Hepatocyte (in vitro differentiated cells): Measurements from ENCODE around the gene TUBB6. TPM values are rescaled to one million over a fixed set of nuclear protein-coding genes. Genes with fewer than 3 reads are reported as not detected.
A peak's percentile ranks its signal among the peaks of the same experiment; 100 is the strongest.

Experiments
- DNase-seq: peaks from one replicate; pipeline ENCODE4 v3.0.0-alpha.2; 2016; ENCODE audit warnings: low spot score
- H2AFZ ChIP-seq: fragments of 200-600 bp; sonication (generic); 2 replicates; pipeline ENCODE4 v1.6.0; 2016; ENCODE audit warnings: antibody characterized with exemption, mild to moderate bottlenecking
- H3K27ac ChIP-seq: fragments of 200-600 bp; sonication (generic); 2 replicates; pipeline ENCODE4 v1.5.1; 2016; ENCODE audit warnings: mild to moderate bottlenecking
- H3K27me3 ChIP-seq: fragments of 200-600 bp; sonication (generic); 2 replicates; pipeline ENCODE4 v1.6.1; 2016
- H3K36me3 ChIP-seq: fragments of 200-600 bp; sonication (generic); replicated peaks from 2 replicates; pipeline ENCODE4 v1.5.1; 2016; ENCODE audit warnings: low read depth; ENCODE audit not compliant: insufficient read depth
- H3K4me1 ChIP-seq: fragments of 200-600 bp; sonication (generic); 2 replicates; pipeline ENCODE4 v1.5.1; 2016; ENCODE audit warnings: mild to moderate bottlenecking, moderate library complexity; ENCODE audit not compliant: insufficient read depth
- H3K4me2 ChIP-seq: fragments of 200-600 bp; sonication (generic); 2 replicates; pipeline ENCODE4 v1.6.0; 2016
- H3K4me3 ChIP-seq: fragments of 200-600 bp; sonication (generic); 2 replicates; pipeline ENCODE4 v1.5.1; 2016; ENCODE audit warnings: mild to moderate bottlenecking
- H3K79me2 ChIP-seq: fragments of 200-600 bp; sonication (generic); 2 replicates; pipeline ENCODE4 v1.6.0; 2017; ENCODE audit warnings: mild to moderate bottlenecking
- H3K9me2 ChIP-seq: fragments of 200-600 bp; sonication (generic); replicated peaks from 2 replicates; pipeline ENCODE4 v1.6.0; 2017; ENCODE audit warnings: mild to moderate bottlenecking; ENCODE audit not compliant: insufficient read depth
- H3K9me3 ChIP-seq: fragments of 200-600 bp; sonication (generic); 2 replicates; pipeline ENCODE4 v1.5.1; 2016; ENCODE audit warnings: low read depth, mild to moderate bottlenecking
- H4K20me1 ChIP-seq: fragments of 200-600 bp; sonication (generic); 2 replicates; pipeline ENCODE4 v1.6.0; 2016; ENCODE audit warnings: mild to moderate bottlenecking; ENCODE audit not compliant: insufficient read depth, poor library complexity, severe bottlenecking
- CTCF ChIP-seq: fragments of 200-600 bp; sonication (generic); IDR thresholded peaks from 2 replicates; pipeline ENCODE4 v1.5.1; 2016; ENCODE audit warnings: antibody characterized with exemption, mild to moderate bottlenecking; ENCODE audit not compliant: poor library complexity
- EZH2 ChIP-seq: fragments of 200-600 bp; sonication (generic); IDR thresholded peaks from 2 replicates; pipeline ENCODE4 v1.6.1; 2016; ENCODE audit warnings: antibody characterized with exemption, mild to moderate bottlenecking, borderline replicate concordance
- EZH2phosphoT487 ChIP-seq: fragments of 200-600 bp; sonication (generic); IDR thresholded peaks from one replicate; pipeline ENCODE4 v1.6.1; 2018; ENCODE audit warnings: antibody characterized with exemption, mild to moderate bottlenecking, low read depth, moderate library complexity; ENCODE audit not compliant: unreplicated experiment, severe bottlenecking
- WGBS: methylation state at CpG from one replicate; pipeline ENCODE4 v1.1.6; 2016; ENCODE audit warnings: low lambda C conversion rate; ENCODE audit errors: missing lambda C conversion rate; 5-methylcytosine and 5-hydroxymethylcytosine counted together
- polyA plus RNA-seq: library from polyadenylated mRNA; unstranded; fragments of >200 nt; fragmentation: Nextera tagmentation; extraction: Ambion mirVana; gene quantifications from 2 replicates; pipeline ENCODE4 v1.2.1, GENCODE V29; 2016
- total RNA-seq: library from RNA; depleted of rRNA; stranded (reverse); fragments of >200 nt; gene quantifications from 2 replicates; pipeline ENCODE4 v1.2.3, GENCODE V29; 2014

The TUBB6 gene
- total and polyA plus RNA-seq, 2 experiments from 2014 or later: 68.6 to 96.3 TPM

GRCh38 chr18:12306752-12307700 lies 1.0 kb upstream of the TUBB6 start:
- peak; percentile 19 for TF ChIP-seq CTCF
- TF ChIP-seq EZH2: peak; percentile 65
- TF ChIP-seq EZH2phosphoT487: no peak
- Histone ChIP-seq H3K36me3 (no peaks in the 10 kb centered on the region), H3K27ac (peak overlapping the region; percentile 92), H3K27me3 (peaks cover 16% of the 10 kb centered on the region), H3K9me2 (no peaks in the 10 kb centered on the region), H3K4me2 (peak overlapping the region; percentile 84), H2AFZ (peak overlapping the region; percentile 71), H4K20me1 (no peaks in the 10 kb centered on the region), H3K4me1 (peaks cover 22% of the 10 kb centered on the region), H3K4me3 (peak overlapping the region; percentile 51), H3K9me3 (peaks cover 3% of the 10 kb centered on the region), H3K79me2 (peaks cover 24% of the 10 kb centered on the region)
- 21% methylated on average over 39 of the region's 39 CpGs for WGBS
- DNase-seq: peak; percentile 65

DNA sequence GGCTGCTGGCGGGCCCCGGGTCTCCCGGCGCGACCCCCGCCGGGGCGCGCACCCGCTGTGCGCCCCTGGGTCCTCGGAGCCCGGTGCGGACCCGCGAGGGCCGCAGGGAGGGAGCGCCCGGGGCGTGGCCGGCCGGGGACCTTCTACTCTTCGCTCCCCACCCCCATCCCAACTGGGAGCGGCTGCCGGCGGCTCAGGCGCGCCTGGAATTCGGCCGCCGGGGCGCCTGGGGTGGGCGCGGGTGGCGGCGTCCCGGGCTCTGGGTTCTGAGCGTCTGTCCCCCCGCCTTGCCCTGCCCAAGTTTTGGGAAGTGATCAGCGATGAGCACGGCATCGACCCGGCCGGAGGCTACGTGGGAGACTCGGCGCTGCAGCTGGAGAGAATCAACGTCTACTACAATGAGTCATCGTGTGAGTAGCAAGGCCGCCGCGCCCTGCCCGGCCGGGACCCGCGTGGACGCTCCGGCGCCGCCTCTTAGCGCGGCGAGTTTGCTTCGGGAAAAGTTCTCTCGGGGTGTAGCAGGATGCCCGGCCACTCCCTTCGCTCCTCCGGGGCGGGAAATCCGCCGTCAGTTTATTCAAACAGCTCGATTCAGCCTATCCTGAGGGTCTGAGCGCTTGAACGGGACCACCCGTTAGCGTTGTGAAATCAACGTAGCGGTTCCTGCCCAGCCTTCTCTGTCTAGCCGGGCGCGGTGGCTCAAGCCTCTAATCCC lies 502 bp downstream of the TUBB6 start:
- Histone ChIP-seq H4K20me1 (no peaks in the 10 kb centered on the region), H3K4me3 (peak overlapping the region; percentile 94), H3K79me2 (peaks cover 24% of the 10 kb centered on the region), H3K27me3 (peaks cover 16% of the 10 kb centered on the region), H3K27ac (peak overlapping the region; percentile 98), H2AFZ (peak overlapping the region; percentile 83), H3K4me1 (peaks cover 15% of the 10 kb centered on the region), H3K4me2 (peak overlapping the region; percentile 84), H3K9me2 (no peaks in the 10 kb centered on the region), H3K36me3 (no peaks in the 10 kb centered on the region), H3K9me3 (peaks cover 9% of the 10 kb centered on the region)
- DNase-seq: peak; percentile 91
- TF ChIP-seq EZH2phosphoT487 (no peak), EZH2 (no peak), CTCF (no peak)
- under 1% methylated on average over 60 of the region's 81 CpGs for WGBS

- TF ChIP-seq CTCF: no peak
- TF ChIP-seq EZH2phosphoT487: no peak
- TF ChIP-seq EZH2: no peak
- H4K20me1 ChIP-seq: no peaks in the 10 kb centered on the region
- peaks cover 16% of the 10 kb centered on the region for H3K27me3 ChIP-seq
- peak overlapping the region; percentile 0 for H3K4me3 ChIP-seq
- peak overlapping the region; percentile 84 for H3K4me2 ChIP-seq
- no peaks in the 10 kb centered on the region for H3K9me2 ChIP-seq
- peaks cover 24% of the 10 kb centered on the region for H3K79me2 ChIP-seq
- no peak overlapping the region for H2AFZ ChIP-seq
- peaks cover 15% of the 10 kb centered on the region for H3K4me1 ChIP-seq
- H3K27ac ChIP-seq: no peak overlapping the region
- no peak for DNase-seq
- peaks cover 9% of the 10 kb centered on the region for H3K9me3 ChIP-seq
- 62% methylated on average over 7 of the region's 7 CpGs for WGBS
- H3K36me3 ChIP-seq: no peaks in the 10 kb centered on the region
Measured at GRCh38 chr18:12309683-12310198, 1.7 kb downstream of the TUBB6 start.
